Brain pericyte (primary cell): ENCODE data around the gene CBFA2T3.

Source experiments
- DNase-seq: peaks from one replicate; pipeline ENCODE4 v3.0.0-alpha.2; 2012; ENCODE audit warnings: low read depth, low spot score

The CBFA2T3 gene

GRCh38 chr16:88995746-88996535 is 18.9 kb upstream of the CBFA2T3 start:
- no peak for DNase-seq

GRCh38 chr16:88995194-88995593 is 18.2 kb upstream of the CBFA2T3 start:
- DNase-seq, result no peak

- DNase-seq, result no peak
Measured at GRCh38 chr16:88994695-88995094, 17.7 kb upstream of the CBFA2T3 start.

- no peak for DNase-seq
Measured at GRCh38 chr16:88993946-88994600, 17.1 kb upstream of the CBFA2T3 start.

GRCh38 chr16:88993166-88993761 is 16.3 kb upstream of the CBFA2T3 start:
- no peak for DNase-seq

GRCh38 chr16:88992351-88993165 is 15.6 kb upstream of the CBFA2T3 start:
- no peak for DNase-seq

- no peak for DNase-seq
Measured at GRCh38 chr16:88991813-88992350, 14.9 kb upstream of the CBFA2T3 start.

GRCh38 chr16:88989852-88990547 is 13.0 kb upstream of the CBFA2T3 start:
- DNase-seq, result no peak

- no peak for DNase-seq
Measured at GRCh38 chr16:88988980-88989811, 12.2 kb upstream of the CBFA2T3 start.

GRCh38 chr16:88985521-88985920 is 8.5 kb upstream of the CBFA2T3 start:
- no peak for DNase-seq

GRCh38 chr16:88983771-88984687 is 7.0 kb upstream of the CBFA2T3 start:
- DNase-seq, result no peak

- DNase-seq, result no peak
Measured at GRCh38 chr16:88983165-88983564, 6.2 kb upstream of the CBFA2T3 start.

GRCh38 chr16:88982286-88983084 is 5.5 kb upstream of the CBFA2T3 start:
- DNase-seq, result no peak

- DNase-seq, result no peak
Measured at GRCh38 chr16:88979353-88980015, 2.5 kb upstream of the CBFA2T3 start.

- no peak for DNase-seq
Measured at GRCh38 chr16:88978608-88979346, 1.8 kb upstream of the CBFA2T3 start.

GRCh38 chr16:88977812-88978607 is 1.0 kb upstream of the CBFA2T3 start:
- DNase-seq, result no peak
